ENCODE results near the gene CCL19. TPM values are rescaled to one million over a fixed set of nuclear protein-coding genes. Genes with fewer than 3 reads are reported as not detected.

CCL19 gene
- total RNA-seq, 1 donor from 2014 or later = not detected

DNA sequence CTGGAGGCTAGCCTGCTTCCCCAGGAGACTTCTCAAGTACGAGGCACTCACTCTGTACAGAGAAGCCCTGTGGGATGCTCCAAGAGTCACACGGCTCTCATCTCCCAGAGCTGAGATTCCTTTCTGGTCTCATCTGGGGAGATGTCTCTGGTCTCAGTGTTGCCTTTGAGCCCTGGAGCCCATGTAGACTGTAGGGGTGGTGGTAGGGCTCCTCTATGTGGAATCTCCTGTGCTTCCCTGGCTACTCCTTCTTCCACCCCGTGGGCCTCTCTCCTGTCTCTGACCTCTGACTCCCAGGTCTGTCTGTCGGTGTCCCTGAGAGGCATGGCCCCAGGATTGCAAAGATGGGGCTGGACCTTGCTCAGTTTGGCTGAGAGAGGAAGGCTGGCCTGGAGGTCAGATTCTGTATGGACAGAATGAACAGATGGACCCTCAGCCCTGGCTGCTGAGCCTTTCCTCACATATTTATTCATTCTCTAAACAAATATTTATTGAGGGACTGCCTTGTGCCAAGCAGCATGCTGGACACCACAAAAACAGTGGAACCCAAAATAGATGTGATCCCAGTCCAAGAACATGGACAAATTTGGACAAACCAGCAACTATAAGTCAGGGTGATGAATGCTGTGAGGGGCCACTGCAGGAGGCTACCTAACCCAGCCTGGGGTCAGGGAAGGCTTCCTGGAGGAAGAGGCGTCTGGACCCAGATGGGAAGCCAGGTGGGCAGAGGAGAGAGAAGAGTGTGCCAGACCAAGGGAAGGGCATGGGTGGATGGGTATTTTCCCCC lies 2.6 kb downstream of the CCL19 start:
- H3K27me3 Mint-ChIP-seq (ENCODE audit: low read depth) = no peaks in the 10 kb centered on the region
- H3K36me3 Mint-ChIP-seq (ENCODE audit: low read depth) = no peaks in the 10 kb centered on the region
- no peaks in the 10 kb centered on the region for H3K9me3 Mint-ChIP-seq
- intact Hi-C loops (cut with micrococcal nuclease) = no loop called here
- no peak for DNase-seq (ENCODE audit: low spot score)
- no peak overlapping the region for H3K4me3 Mint-ChIP-seq (ENCODE audit: low read depth)
- peaks cover 2% of the 10 kb centered on the region for H3K4me1 Mint-ChIP-seq (ENCODE audit: low read depth)
- H3K27ac Mint-ChIP-seq = no peak overlapping the region

GRCh38 chr9:34687276-34688030 lies 3.6 kb downstream of the CCL19 start:
- Mint-ChIP-seq H3K27me3 (ENCODE audit: low read depth) (no peaks in the 10 kb centered on the region), H3K36me3 (ENCODE audit: low read depth) (peaks cover under 1% of the 10 kb centered on the region), H3K4me1 (ENCODE audit: low read depth) (peaks cover 2% of the 10 kb centered on the region), H3K9me3 (no peaks in the 10 kb centered on the region), H3K4me3 (ENCODE audit: low read depth) (no peak overlapping the region), H3K27ac (no peak overlapping the region)
- intact Hi-C loops (cut with micrococcal nuclease) = no loop called here
- no peak for DNase-seq (ENCODE audit: low spot score)

DNA sequence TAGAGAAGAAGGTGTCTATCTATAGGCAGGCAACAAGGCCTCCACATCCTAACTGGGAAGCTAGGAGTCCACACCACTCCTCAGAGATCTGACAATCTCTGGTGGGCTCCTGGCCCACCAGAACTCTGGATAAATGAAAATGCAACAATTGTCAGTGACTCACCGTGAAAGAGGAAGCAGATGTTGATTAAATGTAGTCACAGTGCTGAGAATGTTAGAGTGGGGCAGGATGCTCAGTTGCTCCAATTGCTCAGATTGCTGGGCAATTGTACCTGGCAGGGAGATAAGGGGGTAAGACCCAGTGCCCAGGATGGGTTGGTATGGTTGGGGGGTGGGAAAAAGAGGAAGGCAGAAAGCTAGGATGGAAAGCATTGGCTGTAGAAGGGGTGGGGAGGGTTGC lies 4.3 kb downstream of the CCL19 start:
- no peaks in the 10 kb centered on the region for H3K9me3 Mint-ChIP-seq
- DNase-seq (ENCODE audit: low spot score) = no peak
- H3K4me3 Mint-ChIP-seq (ENCODE audit: low read depth) = no peak overlapping the region
- H3K27me3 Mint-ChIP-seq (ENCODE audit: low read depth) = no peaks in the 10 kb centered on the region
- H3K4me1 Mint-ChIP-seq (ENCODE audit: low read depth) = peaks cover 2% of the 10 kb centered on the region
- H3K36me3 Mint-ChIP-seq (ENCODE audit: low read depth) = peaks cover 4% of the 10 kb centered on the region
- H3K27ac Mint-ChIP-seq = no peak overlapping the region
- intact Hi-C loops (cut with micrococcal nuclease) = no loop called here

DNA sequence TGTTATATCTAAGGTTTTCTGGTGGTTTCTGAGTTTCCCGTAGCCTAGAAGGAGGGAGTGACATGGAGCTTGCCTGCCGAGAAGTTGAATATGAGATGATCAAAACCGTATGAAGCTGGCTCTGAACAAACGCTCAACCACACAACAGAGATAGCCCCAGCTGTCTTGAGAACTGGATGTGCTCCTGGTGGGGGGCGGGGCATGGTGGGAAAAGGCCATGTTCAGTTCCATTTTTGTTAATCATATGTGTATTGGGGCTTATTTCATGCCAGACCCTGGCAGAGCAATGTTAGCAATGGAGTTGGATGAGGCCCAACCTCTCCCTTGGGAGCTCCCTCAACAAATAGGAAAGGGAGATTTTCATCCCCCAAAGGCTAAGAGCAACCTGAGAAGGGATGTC lies 4.8 kb downstream of the CCL19 start:
- intact Hi-C loops (cut with micrococcal nuclease) = no loop called here
- H3K4me1 Mint-ChIP-seq (ENCODE audit: low read depth) = peaks cover 2% of the 10 kb centered on the region
- H3K4me3 Mint-ChIP-seq (ENCODE audit: low read depth) = no peak overlapping the region
- no peaks in the 10 kb centered on the region for H3K27me3 Mint-ChIP-seq (ENCODE audit: low read depth)
- no peak for DNase-seq (ENCODE audit: low spot score)
- H3K27ac Mint-ChIP-seq = no peak overlapping the region
- peaks cover 4% of the 10 kb centered on the region for H3K36me3 Mint-ChIP-seq (ENCODE audit: low read depth)
- H3K9me3 Mint-ChIP-seq = no peaks in the 10 kb centered on the region

GRCh38 chr9:34685591-34685990 lies 5.5 kb downstream of the CCL19 start:
- DNase-seq (ENCODE audit: low spot score) = no peak
- no peaks in the 10 kb centered on the region for H3K9me3 Mint-ChIP-seq
- peaks cover 2% of the 10 kb centered on the region for H3K4me1 Mint-ChIP-seq (ENCODE audit: low read depth)
- no peak overlapping the region for H3K27ac Mint-ChIP-seq
- peaks cover 4% of the 10 kb centered on the region for H3K36me3 Mint-ChIP-seq (ENCODE audit: low read depth)
- intact Hi-C loops (cut with micrococcal nuclease) = no loop called here
- H3K27me3 Mint-ChIP-seq (ENCODE audit: low read depth) = no peaks in the 10 kb centered on the region
- no peak overlapping the region for H3K4me3 Mint-ChIP-seq (ENCODE audit: low read depth)

DNA sequence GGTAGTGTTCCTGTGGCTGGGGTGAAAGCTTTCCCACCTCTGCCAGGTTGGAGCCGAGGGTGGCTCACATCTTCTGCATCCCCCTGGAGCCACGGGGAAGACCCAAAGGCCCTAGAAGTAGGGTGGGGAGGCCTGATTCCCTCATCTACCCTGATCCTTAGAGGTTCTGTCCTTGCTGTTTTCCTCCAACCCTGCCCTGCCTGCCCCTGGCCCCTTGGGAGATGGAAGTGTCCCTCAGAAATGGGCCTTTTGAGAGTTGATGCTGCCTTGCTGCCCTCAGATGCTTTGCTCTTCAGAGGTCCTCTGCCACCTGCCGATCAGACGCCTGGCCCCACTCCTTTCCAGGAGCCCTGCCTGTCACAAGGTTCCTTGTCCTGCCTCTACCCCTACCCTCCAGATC lies 6.3 kb downstream of the CCL19 start:
- Mint-ChIP-seq H3K27me3 (ENCODE audit: low read depth) (no peaks in the 10 kb centered on the region), H3K4me3 (ENCODE audit: low read depth) (no peak overlapping the region), H3K36me3 (ENCODE audit: low read depth) (peaks cover 4% of the 10 kb centered on the region), H3K27ac (no peak overlapping the region), H3K4me1 (ENCODE audit: low read depth) (peaks cover 2% of the 10 kb centered on the region), H3K9me3 (no peaks in the 10 kb centered on the region)
- intact Hi-C loops (cut with micrococcal nuclease) = no loop called here
- DNase-seq (ENCODE audit: low spot score) = no peak

DNA sequence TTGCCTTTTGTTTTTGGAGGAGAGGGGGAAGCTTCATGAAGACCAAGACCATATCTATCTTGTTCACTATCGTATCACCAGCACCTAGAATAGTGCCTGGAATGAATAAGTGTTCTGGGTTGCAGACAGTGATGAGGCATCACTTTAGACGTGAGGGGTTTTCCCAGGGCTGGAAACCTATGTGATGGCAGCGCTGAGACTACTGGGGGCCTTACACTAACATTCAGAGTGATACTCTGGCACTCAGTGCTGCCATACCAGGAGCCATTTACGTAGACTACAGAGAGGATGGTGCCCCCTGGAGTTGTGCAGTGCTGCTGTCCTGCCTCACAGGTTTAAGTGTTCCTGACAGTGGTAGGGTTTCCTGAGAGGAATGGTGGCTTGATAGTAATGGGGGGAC lies 6.9 kb downstream of the CCL19 start:
- DNase-seq (ENCODE audit: low spot score) = no peak
- intact Hi-C loops (cut with micrococcal nuclease) = no loop called here
- no peak overlapping the region for H3K4me3 Mint-ChIP-seq (ENCODE audit: low read depth)
- peaks cover 4% of the 10 kb centered on the region for H3K36me3 Mint-ChIP-seq (ENCODE audit: low read depth)
- peaks cover 2% of the 10 kb centered on the region for H3K4me1 Mint-ChIP-seq (ENCODE audit: low read depth)
- H3K27me3 Mint-ChIP-seq (ENCODE audit: low read depth) = no peaks in the 10 kb centered on the region
- H3K27ac Mint-ChIP-seq = no peak overlapping the region
- H3K9me3 Mint-ChIP-seq = no peaks in the 10 kb centered on the region

- Mint-ChIP-seq H3K9me3 (no peaks in the 10 kb centered on the region), H3K4me3 (ENCODE audit: low read depth) (no peak overlapping the region), H3K27me3 (ENCODE audit: low read depth) (no peaks in the 10 kb centered on the region), H3K27ac (no peak overlapping the region), H3K36me3 (ENCODE audit: low read depth) (no peaks in the 10 kb centered on the region), H3K4me1 (ENCODE audit: low read depth) (no peaks in the 10 kb centered on the region)
- no peak for DNase-seq (ENCODE audit: low spot score)
- intact Hi-C loops (cut with micrococcal nuclease) = no loop called here
These were observed 15.2 kb downstream of the CCL19 start for GRCh38 chr9:34675869-34676268.

GRCh38 chr9:34675048-34675714 lies 15.9 kb downstream of the CCL19 start:
- Mint-ChIP-seq H3K36me3 (ENCODE audit: low read depth) (no peaks in the 10 kb centered on the region), H3K4me3 (ENCODE audit: low read depth) (no peak overlapping the region), H3K27me3 (ENCODE audit: low read depth) (no peaks in the 10 kb centered on the region), H3K4me1 (ENCODE audit: low read depth) (no peaks in the 10 kb centered on the region), H3K27ac (no peak overlapping the region), H3K9me3 (no peaks in the 10 kb centered on the region)
- peak; percentile 31 for DNase-seq (ENCODE audit: low spot score)
- intact Hi-C loops (cut with micrococcal nuclease) = no loop called here

DNA sequence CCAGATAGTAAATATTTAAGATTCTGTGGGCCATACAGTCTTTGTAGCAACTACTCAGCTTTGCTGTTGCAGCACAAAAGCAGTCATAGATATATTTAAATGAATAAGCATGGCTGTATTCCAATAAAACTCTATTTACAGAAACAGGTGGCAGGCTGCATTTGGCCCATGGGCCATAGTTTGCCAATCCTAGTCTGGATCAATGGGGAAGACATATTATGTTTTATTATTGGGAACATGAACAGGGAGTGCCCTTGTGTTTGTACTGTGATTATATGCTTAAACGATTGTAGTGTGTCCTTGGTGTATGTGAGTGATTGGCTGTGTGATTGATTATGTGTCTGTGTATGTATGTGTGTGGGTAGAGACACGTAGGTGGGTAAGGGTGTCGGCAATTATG lies 16.6 kb downstream of the CCL19 start:
- intact Hi-C loops (cut with micrococcal nuclease) = no loop called here
- no peaks in the 10 kb centered on the region for H3K4me1 Mint-ChIP-seq (ENCODE audit: low read depth)
- no peak for DNase-seq (ENCODE audit: low spot score)
- no peak overlapping the region for H3K27ac Mint-ChIP-seq
- no peak overlapping the region for H3K4me3 Mint-ChIP-seq (ENCODE audit: low read depth)
- H3K9me3 Mint-ChIP-seq = peaks cover 5% of the 10 kb centered on the region
- no peaks in the 10 kb centered on the region for H3K27me3 Mint-ChIP-seq (ENCODE audit: low read depth)
- H3K36me3 Mint-ChIP-seq (ENCODE audit: low read depth) = peaks cover 5% of the 10 kb centered on the region

GRCh38 chr9:34671307-34671706 lies 19.8 kb downstream of the CCL19 start:
- H3K27me3 Mint-ChIP-seq (ENCODE audit: low read depth) = no peaks in the 10 kb centered on the region
- H3K27ac Mint-ChIP-seq = no peak overlapping the region
- no peaks in the 10 kb centered on the region for H3K4me1 Mint-ChIP-seq (ENCODE audit: low read depth)
- peaks cover 9% of the 10 kb centered on the region for H3K9me3 Mint-ChIP-seq
- intact Hi-C loops (cut with micrococcal nuclease) = no loop called here
- DNase-seq (ENCODE audit: low spot score) = no peak
- H3K4me3 Mint-ChIP-seq (ENCODE audit: low read depth) = no peak overlapping the region
- peaks cover 19% of the 10 kb centered on the region for H3K36me3 Mint-ChIP-seq (ENCODE audit: low read depth)

GRCh38 chr9:34669809-34670562 lies 21.1 kb downstream of the CCL19 start:
- Mint-ChIP-seq H3K27ac (no peak overlapping the region), H3K4me3 (ENCODE audit: low read depth) (no peak overlapping the region), H3K4me1 (ENCODE audit: low read depth) (peaks cover 4% of the 10 kb centered on the region), H3K36me3 (ENCODE audit: low read depth) (peaks cover 19% of the 10 kb centered on the region), H3K9me3 (peaks cover 9% of the 10 kb centered on the region), H3K27me3 (ENCODE audit: low read depth) (no peaks in the 10 kb centered on the region)
- intact Hi-C loops (cut with micrococcal nuclease) = no loop called here
- no peak for DNase-seq (ENCODE audit: low spot score)
